K562 (cell line): ENCODE measurements around the gene PGAP3. TPM values are rescaled to one million over a fixed set of nuclear protein-coding genes. Genes with fewer than 3 reads are reported as not detected.
A peak's percentile ranks its signal among the peaks of the same experiment; 100 is the strongest.

Experiments used
- CBX8 ChIP-seq: fragments of 200-600 bp; sonication (generic); IDR thresholded peaks from 2 replicates; pipeline ENCODE4 v1.6.1; 2012; ENCODE audit warnings: borderline replicate concordance, mixed run types, low read depth, mild to moderate bottlenecking, moderate library complexity, mixed read lengths, low read length, control low read depth, inconsistent platforms; ENCODE audit not compliant: poor library complexity, severe bottlenecking; ENCODE audit errors: extremely low read depth
- LCOR ChIP-seq: sonication (generic); formaldehyde crosslinking; IDR thresholded peaks from 2 replicates; pipeline ENCODE4 v1.8.0; 2022; ENCODE audit warnings: mild to moderate bottlenecking, missing genetic modification reagents
- NCOA1 ChIP-seq: fragments of 450-650 bp; IDR thresholded peaks from 2 replicates; pipeline ENCODE4 v1.6.1; 2016; ENCODE audit warnings: low read depth
- NCOR1 ChIP-seq: fragments of 450-650 bp; IDR thresholded peaks from 2 replicates; pipeline ENCODE4 v1.6.1; 2016; ENCODE audit warnings: mild to moderate bottlenecking, moderate library complexity
- POLR2AphosphoS2 ChIP-seq: IDR thresholded peaks from 2 replicates; pipeline ENCODE4 v1.6.1; 2012; ENCODE audit warnings: low read length, improper control_type of control experiment
- POLR3G ChIP-seq: IDR thresholded peaks from 2 replicates; pipeline ENCODE4 v1.6.1; 2011; ENCODE audit not compliant: insufficient read length, insufficient replicate concordance; ENCODE audit errors: extremely low read depth
- PTTG1 ChIP-seq: fragments of 450-650 bp; IDR thresholded peaks from 2 replicates; pipeline ENCODE4 v1.6.1; 2016; ENCODE audit warnings: low read depth, mild to moderate bottlenecking, missing genetic modification characterization, missing compliant biosample characterization
- polyA plus RNA-seq, 8 experiments: library from polyadenylated mRNA; depleted of rRNA in 4 of 8; stranded (reverse) in 5 of 8; unstranded in 3 of 8; fragments of >200 nt; fragmentation: Nextera tagmentation in 2 of 8; fragmentation: Illumina TruSeq in 1 of 8; extraction: Ambion mirVana in 2 of 8; extraction: Trizol in 1 of 8; gene quantifications; 2 replicates each; pipeline versions ENCODE4 v1.2.1 to v1.2.3, GENCODE V29; 2011 to 2014; ENCODE audit warnings: inconsistent platforms in 1 of 8, missing spikeins in 1 of 8
- total RNA-seq, 7 experiments: library from RNA; depleted of rRNA in 6 of 7; stranded (reverse); fragments of >200 nt in 6 of 7; fragmentation: Illumina TruSeq in 2 of 7; extraction: Trizol in 2 of 7; gene quantifications; 2 replicates each; pipeline versions ENCODE4 v1.2.1 to v1.2.3, GENCODE V29; 2011 to 2021; ENCODE audit warnings: low replicate concordance in 1 of 7
- TF ChIP-seq, protein P1 (sequence below), 2 experiments: fragments of 450-650 bp in 1 of 2; sonication (generic) in 1 of 2; formaldehyde crosslinking in 1 of 2; IDR thresholded peaks; 2 replicates each; pipeline versions ENCODE4 v1.7.1 to v1.9.0; 2016 to 2022; ENCODE audit warnings: inconsistent platforms in 1 of 2, mild to moderate bottlenecking in 1 of 2, missing genetic modification reagents in 1 of 2
- TF ChIP-seq, protein P2 (sequence below): fragments of 450-650 bp; IDR thresholded peaks from 2 replicates; pipeline ENCODE4 v1.7.0; 2016; ENCODE audit warnings: borderline replicate concordance

Gene PGAP3
- total and polyA plus RNA-seq, 9 of the 15 experiments (the other 6 are each of a cell fraction or from before 2014, with no cell fraction given), result 0.38 to 9.4 (median 4.5) TPM

DNA sequence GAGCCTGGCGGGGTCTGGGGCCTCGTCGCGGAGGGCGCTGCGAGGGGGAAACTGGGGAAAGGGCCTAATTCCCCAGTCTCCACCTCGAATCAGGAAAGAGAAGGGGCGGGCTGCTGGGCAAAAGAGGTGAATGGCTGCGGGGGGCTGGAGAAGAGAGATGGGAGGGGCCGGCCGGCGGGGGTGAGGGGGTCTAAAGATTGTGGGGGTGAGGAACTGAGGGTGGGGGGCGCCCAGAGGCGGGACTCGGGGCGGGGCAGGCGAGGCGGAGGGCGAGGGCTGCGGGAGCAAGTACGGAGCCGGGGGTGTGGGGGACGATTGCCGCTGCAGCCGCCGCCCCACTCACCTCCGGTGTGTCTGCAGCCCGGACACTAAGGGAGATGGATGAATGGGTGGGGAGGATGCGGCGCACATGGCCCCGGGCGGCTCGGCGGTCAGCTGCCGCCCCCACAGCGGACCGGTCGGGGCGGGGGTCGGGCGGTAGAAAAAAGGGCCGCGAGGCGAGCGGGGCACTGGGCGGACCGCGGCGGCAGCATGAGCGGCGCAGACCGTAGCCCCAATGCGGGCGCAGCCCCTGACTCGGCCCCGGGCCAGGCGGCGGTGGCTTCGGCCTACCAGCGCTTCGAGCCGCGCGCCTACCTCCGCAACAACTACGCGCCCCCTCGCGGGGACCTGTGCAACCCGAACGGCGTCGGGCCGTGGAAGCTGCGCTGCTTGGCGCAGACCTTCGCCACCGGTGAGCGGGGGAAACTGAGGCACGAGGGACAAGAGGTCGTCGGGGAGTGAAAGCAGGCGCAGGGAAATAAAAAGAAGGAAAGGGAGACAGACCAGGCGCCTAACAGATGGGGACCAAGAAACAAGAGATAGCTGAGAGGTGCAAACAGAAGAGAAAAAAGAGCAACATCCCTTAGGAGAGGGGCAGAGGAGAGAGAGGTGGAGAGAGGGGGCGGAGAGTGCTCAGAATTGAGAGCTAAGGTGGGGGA, 19.6 kb downstream of the PGAP3 start, which contains the start of gene PNMT (continued):
- TF ChIP-seq, protein P1, sequence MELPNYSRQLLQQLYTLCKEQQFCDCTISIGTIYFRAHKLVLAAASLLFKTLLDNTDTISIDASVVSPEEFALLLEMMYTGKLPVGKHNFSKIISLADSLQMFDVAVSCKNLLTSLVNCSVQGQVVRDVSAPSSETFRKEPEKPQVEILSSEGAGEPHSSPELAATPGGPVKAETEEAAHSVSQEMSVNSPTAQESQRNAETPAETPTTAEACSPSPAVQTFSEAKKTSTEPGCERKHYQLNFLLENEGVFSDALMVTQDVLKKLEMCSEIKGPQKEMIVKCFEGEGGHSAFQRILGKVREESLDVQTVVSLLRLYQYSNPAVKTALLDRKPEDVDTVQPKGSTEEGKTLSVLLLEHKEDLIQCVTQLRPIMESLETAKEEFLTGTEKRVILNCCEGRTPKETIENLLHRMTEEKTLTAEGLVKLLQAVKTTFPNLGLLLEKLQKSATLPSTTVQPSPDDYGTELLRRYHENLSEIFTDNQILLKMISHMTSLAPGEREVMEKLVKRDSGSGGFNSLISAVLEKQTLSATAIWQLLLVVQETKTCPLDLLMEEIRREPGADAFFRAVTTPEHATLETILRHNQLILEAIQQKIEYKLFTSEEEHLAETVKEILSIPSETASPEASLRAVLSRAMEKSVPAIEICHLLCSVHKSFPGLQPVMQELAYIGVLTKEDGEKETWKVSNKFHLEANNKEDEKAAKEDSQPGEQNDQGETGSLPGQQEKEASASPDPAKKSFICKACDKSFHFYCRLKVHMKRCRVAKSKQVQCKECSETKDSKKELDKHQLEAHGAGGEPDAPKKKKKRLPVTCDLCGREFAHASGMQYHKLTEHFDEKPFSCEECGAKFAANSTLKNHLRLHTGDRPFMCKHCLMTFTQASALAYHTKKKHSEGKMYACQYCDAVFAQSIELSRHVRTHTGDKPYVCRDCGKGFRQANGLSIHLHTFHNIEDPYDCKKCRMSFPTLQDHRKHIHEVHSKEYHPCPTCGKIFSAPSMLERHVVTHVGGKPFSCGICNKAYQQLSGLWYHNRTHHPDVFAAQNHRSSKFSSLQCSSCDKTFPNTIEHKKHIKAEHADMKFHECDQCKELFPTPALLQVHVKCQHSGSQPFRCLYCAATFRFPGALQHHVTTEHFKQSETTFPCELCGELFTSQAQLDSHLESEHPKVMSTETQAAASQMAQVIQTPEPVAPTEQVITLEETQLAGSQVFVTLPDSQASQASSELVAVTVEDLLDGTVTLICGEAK (IDR thresholded peaks at IDR 0.05), result 0 out of 2 replicates have a peak, but pooled peaks have one; percentile 62
- TF ChIP-seq, protein P1 (CRISPR knock-in tag; IDR thresholded peaks at IDR 0.05), result no peak
- TF ChIP-seq PTTG1, result no peak
- no peak for TF ChIP-seq POLR3G
- no peak for TF ChIP-seq NCOR1
- TF ChIP-seq LCOR (CRISPR knock-in tag), result no peak
- no peak for TF ChIP-seq POLR2AphosphoS2
- TF ChIP-seq NCOA1, result no peak
- no peak for TF ChIP-seq CBX8
- TF ChIP-seq, protein P2, sequence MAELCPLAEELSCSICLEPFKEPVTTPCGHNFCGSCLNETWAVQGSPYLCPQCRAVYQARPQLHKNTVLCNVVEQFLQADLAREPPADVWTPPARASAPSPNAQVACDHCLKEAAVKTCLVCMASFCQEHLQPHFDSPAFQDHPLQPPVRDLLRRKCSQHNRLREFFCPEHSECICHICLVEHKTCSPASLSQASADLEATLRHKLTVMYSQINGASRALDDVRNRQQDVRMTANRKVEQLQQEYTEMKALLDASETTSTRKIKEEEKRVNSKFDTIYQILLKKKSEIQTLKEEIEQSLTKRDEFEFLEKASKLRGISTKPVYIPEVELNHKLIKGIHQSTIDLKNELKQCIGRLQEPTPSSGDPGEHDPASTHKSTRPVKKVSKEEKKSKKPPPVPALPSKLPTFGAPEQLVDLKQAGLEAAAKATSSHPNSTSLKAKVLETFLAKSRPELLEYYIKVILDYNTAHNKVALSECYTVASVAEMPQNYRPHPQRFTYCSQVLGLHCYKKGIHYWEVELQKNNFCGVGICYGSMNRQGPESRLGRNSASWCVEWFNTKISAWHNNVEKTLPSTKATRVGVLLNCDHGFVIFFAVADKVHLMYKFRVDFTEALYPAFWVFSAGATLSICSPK, result 0 out of 2 replicates have a peak, but pooled peaks have one; percentile 46
